ENCODE measurements around the gene SLCO3A1. TPM values are rescaled to one million over a fixed set of nuclear protein-coding genes. Genes with fewer than 3 reads are reported as not detected.
"Not testable (repeated sequence)": the region's sequence is repeated elsewhere in the genome, so short reads cannot be mapped to it uniquely, and the experiment has no call there.

The SLCO3A1 gene
- total RNA-seq, 1 donor from 2014 or later = 34.2 TPM

DNA sequence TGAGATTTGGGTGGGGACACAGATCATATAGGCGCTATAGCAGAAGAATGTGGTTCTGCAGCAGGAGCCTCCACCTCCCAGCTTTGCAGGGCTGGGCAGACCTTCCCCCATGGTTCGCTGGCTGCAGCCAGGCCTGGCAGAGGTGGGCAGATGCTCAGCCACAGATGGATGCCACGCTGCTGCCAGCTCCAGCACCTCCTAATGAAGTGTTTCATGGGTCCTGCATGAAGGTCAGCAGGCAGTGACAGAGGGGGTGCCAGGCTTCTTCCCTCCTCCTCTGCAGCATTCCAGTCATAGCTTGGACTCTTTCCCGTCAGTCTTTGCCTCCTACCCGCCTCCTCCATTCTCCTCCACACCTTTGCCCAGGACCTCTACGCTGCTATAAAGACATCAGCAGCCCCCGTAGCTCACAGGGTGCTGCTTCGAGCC lies 85.9 kb downstream of the SLCO3A1 start:
- no peak for DNase-seq (ENCODE audit: low spot score)

DNA sequence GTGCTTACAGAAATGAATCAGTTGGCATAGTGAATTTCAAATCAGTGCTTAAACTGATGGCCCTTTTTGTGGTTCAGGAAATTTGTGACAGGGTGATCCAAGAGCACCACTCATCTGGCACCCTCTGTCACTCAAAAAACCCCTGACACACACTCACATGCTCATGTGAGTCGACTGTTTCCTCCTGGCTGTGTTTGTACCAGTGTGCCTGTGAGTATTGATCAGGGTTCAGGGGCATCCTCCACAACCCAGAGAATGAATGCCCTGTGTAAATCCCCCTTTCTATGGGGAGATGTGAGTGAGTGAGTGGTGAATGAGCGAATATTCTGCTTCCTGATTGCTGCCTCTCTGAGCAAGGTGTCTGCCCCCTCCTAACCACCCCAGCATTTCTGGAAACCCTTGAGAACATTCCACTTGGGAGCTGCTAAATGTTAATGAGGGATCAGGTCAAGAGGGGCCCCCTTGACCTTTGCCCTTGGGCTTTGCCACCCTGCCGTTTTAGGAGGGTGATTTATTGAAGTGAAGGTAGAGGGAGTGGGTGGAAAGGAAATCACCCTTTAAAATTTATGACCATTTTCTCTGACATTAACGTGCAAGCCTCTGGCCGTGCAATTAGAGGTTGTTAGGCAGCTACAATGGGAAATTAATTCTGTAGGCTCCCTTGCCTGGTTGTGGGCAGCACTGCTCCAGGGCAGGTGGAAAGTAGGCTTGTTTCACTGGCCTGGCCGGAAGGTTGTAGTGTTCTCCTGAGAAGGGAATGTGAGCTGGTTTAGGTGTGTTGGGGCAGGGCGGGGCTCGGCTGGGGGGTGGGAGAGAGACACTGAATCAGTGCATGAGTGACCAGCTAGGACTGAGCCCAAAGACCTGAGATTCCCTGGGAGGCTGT lies 87.2 kb downstream of the SLCO3A1 start:
- DNase-seq (ENCODE audit: low spot score) = peak; percentile 41

DNA sequence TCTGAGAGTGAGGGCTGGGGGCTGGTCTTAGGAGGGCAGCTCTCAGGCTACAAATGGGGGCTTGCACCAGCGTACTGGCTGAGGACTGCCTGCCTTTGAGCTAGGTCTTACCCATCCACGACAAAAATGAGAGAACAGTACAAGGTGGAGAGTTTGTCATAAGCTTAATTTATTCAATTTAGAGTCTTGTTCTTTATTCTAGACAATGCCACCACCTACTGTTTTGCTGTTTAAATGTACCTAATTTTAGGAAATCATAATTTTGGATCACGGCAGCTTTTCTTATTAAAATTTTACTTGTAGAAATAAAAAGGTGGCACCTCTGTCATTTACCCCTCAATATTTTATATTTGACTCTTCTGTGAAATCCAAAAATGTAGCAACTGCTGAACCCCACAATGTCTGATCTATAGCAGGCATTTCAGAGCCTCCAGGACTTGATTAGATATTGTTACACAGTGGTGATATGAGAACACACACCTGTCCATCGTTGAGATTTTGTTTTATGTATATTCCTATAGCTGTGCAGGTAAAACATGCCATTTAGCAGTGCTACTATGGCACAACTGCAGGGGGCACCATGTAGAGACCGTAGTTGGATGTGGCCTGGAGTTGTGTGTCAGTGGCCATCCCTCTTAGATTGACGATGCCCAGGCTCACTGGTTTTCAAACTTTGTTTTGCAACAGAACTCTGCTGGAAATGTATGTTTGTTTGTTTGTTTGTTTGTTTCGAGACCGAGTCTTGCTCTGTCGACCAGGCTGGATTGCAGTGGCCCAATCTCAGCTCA lies 88.6 kb downstream of the SLCO3A1 start:
- no peak for DNase-seq (ENCODE audit: low spot score)

DNA sequence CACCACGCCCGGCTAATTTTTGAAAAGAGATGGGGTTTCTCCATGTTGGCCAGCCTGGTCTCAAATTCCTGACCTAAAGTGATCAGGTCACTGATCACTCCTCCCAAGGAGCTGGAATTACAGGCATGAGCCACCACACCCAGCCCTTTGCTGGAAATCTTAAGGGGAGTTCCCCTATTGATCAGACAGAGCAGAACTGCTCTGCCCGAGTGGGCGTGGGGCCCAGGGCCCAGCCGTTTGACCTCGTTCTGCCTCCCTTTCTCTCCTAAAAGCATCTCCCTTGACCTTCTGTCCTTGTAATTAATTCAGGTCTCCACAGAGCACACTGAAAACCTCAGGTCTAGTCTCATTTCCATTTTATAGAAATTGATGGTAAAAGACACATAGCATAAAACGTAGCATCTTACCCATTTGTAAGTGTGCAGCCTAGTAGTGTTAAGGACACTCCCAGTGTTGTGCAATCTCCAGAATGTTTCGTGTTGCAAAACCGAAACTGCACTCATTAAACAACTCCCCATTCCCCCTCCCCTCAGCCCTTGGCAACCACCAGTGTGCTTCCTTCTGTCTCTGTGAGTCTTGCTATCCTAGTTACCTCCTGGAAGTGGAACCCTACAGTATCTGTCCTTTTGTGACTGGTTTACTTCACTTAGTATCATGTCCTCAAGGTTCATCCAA lies 89.3 kb downstream of the SLCO3A1 start:
- peak; percentile 93 for DNase-seq (ENCODE audit: low spot score)

DNA sequence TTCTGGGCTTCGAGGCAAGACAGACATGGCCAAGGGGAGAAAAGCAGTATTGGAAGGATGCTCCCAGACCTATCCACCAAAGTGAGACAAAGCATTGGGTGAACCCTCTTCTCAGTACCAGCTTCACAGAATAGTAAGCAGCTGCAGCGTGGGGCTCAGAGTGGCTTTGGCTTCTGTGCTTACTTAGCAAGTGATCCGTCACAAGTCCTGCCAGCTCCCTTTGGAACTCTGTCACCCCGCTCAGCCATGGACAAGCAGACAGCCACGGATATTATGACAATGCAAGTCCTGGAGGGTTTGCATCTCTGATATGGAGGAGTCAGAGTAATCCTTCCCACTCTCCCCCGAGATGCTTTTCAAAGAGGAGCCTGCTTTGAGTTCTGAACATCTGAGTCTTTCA lies 90.8 kb downstream of the SLCO3A1 start:
- DNase-seq (ENCODE audit: low spot score) = no peak

DNA sequence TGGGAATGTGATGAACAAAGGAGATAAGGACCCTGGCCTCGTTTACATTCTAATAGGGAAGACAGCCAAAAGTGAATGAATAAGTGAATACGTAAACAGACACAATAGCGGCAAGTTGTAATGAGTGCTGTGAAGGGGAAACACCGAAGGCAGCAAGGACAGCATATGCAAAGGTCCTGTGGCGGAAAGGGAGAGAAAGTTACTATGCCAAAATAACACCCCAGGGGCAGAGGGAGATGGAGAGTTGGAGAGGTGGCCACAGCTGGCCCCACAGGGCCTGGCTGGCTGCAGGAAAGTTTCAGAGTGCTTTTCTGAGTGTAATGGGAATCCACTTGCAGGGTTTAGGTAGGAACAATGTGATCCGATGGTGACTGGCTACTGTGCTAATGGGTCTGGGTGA lies 91.9 kb downstream of the SLCO3A1 start:
- no peak for DNase-seq (ENCODE audit: low spot score)

DNA sequence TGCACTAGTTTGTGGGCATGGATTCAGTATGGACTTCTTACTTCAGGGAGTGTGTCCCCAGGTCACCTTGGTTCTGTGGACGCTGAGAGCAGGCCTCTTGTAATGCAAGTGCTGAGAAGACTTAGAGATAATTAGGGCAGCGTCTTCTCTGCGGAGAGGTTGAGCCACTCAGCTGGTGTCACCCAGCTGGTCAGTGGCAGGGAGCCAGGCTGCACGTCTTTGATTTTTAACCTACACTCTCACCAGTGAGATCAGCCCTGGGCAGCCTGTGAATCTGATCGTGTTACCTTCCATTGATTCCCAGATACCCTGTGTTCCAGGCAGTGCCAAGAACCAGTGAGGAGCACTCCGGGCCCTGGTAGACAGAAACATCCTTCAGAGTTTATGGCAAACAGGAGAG lies 92.6 kb downstream of the SLCO3A1 start:
- DNase-seq (ENCODE audit: low spot score) = peak; percentile 61

DNA sequence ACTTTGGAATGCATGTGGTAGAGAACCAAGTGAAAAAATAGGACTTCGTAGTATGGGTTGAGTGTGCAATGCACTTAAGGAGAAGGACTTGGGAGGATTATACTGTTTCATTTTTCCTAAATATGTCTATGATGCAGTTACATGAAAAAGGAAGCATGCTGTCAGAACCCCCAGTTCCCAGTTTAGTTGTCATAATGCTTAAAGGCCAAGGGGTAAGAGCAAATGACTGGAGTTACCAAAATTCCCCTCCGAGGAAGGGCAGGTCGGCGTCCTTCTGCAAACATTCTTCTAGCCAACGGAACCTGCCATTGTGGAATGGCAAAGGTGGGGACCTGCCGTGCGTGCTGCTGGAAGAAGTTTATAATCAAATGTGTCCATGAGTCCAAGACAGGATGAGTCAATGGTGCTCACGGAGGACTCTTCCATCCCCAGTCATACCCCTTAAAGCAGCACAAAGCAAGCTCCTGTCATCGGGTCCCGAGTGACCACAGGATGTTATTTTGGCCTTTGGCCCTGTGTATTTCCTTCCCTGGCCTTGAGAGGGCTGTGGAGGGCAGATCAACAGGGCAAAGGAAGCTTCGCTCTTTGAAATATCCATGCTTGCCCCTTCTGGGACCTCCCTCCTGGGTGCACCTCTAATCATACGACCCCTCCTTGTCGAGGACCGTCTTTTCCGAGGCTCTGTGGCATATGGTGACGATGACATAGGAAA lies 93.2 kb downstream of the SLCO3A1 start:
- no peak for DNase-seq (ENCODE audit: low spot score)

DNA sequence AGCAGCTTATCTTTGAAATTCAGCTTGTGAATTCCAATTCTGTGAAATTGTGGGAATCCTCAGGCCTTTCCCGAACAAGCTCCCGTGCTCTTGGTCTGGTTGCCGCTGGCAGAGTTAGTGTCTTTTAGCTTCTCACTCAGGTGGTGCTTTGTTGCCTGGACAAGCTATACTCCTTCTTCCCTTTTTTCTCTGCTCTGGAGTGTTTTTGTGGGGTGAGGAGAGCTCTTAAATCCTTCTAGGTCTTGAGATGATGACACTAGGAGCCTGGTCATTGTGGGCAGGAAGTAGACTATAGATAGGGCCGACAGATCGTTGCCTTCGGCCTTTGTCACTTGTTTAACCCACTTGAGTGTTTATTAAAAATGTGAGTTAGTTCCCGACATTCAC lies 93.8 kb downstream of the SLCO3A1 start:
- no peak for DNase-seq (ENCODE audit: low spot score)

DNA sequence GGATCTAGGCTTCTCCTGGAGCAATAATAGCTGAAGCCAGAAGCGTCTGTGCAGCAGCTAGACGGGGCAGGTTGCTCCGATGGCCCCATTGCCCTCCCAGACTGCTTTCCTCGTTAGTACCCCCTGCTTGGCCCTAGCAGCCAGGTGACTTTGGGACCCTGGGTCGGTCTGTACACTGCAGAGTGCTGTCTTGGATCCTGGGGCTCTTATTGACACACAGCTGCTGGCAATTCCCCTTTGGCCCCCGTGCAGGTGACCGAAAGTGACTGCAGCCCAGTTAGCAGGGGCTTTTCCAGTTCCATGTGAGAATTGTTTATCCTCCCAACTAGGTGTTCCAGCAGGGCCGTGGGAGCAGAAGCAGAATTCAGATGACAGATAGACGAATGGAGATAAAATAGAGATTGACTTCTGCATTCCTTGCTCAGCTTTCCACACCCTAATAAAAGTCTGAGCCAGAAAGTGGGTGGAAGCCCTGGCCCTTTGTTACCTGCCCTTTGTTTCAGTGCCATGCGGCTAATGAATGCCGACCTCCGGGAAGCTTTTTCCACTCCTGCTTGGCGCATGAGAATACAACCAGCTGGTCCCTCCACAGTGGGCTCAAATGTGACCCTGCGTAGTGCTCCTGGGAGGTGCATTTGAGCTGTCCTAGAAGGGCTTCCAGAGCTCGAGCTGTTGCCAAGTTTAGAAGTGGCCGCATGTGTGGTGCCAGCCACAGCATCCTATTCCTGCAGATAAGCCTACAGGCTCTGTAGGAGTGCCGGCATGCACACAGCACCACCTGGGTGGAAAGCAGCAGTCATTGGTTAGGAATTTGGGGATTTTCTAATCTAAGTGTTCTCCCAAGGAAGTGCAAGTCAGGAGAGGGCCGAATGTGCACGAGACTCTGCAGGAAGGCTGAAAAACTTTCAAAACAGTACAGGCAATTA lies 94.4 kb downstream of the SLCO3A1 start:
- DNase-seq (ENCODE audit: low spot score) = peak; percentile 54

DNA sequence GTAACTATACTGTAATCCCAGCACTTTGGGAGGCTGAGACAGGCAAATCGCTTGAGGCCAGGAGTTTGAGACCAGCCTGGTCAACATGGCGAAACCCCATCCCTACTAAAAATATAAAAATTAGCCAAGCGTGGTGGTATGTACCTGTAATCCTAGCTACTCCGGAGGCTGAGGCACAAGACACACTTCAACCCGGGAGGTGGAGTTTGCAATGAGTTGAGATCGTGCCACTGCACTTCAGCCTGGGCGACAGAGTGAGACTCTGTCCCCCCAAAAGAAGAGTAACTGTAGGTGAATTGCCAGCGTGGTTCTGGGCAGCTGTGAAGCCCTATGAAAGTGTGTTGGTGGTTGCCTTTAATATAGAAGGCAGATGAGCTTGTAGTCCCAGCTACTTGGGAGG lies 95.9 kb downstream of the SLCO3A1 start:
- DNase-seq (ENCODE audit: low spot score) = no peak

DNA sequence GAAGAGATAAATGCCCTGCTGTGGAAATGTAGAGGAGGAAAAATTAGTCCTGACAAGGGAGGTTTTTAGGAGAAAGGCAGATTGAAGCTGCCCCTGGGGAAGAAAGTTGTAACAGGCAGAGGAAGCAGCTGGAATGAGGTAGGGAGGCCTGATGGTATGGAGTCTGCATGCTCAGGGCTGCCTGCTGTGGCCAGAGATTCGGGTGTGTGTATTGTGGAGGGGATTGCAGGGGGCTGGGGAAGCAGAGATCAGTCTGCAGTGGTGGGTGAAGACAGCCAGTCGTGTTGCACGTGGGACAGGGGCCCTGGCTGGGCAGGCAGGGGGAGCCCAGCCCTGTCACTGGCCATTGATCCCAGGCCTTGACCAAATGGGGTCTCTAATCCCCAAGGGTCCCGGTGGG lies 96.5 kb downstream of the SLCO3A1 start:
- DNase-seq (ENCODE audit: low spot score) = no peak

DNA sequence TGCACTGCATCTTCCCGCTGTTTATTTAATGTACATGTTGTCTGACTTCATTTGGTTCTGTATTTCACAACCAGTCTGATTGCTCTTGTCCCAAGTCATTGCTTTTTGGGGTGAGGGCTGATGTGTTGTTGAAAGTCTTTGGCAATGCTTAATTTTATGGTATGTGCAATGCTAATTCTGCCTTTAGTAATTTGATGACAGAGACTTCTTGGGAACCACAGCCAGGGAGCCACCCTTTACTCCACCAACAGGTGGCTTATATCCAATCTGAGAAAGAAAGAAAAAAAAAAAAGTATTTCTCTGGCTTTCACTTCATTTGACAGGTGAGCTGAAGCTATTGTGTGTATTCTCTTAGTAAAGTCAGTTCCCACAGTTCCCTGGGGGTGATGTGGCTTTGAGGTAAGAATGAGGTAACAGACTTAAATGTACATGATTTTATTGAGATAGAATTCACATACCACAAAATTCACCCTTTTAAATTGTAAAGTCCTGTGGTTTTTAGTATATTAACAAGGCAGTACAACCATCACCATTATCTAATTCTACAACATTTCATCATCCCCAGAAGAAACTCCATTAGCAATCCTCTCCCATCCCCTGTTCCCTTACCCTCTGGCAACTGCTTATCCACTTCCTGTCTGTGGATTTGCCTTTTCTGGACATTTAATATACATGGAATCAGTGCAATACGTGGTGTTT lies 97.3 kb downstream of the SLCO3A1 start:
- DNase-seq (ENCODE audit: low spot score) = no peak

DNA sequence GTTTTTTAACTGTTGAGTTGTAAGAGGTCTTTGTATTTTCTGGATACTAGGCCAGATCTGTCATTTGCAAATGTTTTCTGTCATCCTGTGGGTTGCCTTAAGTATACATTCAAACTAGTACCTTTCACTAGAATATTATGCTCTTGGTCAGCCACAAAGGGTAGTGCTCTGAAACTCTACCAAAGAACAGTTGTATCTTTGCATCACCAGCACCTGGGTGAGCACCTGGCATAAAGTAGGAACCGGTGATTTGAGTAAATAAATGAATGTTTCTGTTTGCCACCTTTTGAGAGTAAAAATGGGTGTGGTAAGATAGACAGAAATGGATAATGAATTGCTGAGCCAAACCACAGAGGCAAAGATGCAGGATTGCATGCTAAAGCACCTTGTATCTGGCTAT lies 98.7 kb downstream of the SLCO3A1 start:
- no peak for DNase-seq (ENCODE audit: low spot score)

DNA sequence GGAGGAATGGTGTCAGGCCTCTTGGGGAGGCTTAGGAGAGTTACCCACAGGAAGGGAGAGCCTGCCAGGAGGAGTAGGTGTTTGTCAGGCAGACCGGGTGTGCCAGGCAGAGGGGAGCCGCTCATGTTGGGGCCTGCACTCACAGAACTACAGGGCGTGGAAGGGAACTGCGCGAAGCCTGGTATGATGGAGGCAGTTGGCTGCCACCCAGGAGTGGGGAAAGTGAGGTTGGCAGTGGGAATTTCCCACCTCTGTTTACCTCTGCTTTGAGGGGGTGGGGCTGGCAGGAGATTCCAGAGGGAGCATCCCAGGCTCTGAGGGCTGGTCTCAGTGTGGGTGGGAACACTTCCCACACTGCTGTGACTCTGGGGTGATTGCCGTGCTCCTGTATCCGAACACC lies 99.9 kb downstream of the SLCO3A1 start:
- no peak for DNase-seq (ENCODE audit: low spot score)

DNA sequence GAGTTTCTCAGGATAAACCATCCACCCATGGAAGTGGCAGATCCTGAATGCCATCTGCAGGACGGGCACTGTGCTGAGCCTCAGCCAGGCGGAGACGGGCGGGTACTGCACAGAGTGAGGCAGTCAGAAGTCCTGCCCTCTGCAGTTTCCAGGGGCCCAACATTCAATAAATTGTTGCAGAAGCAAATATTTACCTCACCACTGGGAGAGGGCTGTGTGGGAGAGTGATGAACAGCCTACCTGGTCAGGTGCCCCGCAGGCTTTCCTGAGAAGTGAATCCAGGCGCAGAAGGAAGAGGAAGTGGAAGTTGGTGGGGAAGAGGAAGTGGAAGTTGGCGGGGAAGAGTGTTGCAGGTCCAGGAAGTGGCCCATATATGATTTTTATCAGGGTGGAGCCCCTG lies 100.8 kb downstream of the SLCO3A1 start:
- peak; percentile 58 for DNase-seq (ENCODE audit: low spot score)

DNA sequence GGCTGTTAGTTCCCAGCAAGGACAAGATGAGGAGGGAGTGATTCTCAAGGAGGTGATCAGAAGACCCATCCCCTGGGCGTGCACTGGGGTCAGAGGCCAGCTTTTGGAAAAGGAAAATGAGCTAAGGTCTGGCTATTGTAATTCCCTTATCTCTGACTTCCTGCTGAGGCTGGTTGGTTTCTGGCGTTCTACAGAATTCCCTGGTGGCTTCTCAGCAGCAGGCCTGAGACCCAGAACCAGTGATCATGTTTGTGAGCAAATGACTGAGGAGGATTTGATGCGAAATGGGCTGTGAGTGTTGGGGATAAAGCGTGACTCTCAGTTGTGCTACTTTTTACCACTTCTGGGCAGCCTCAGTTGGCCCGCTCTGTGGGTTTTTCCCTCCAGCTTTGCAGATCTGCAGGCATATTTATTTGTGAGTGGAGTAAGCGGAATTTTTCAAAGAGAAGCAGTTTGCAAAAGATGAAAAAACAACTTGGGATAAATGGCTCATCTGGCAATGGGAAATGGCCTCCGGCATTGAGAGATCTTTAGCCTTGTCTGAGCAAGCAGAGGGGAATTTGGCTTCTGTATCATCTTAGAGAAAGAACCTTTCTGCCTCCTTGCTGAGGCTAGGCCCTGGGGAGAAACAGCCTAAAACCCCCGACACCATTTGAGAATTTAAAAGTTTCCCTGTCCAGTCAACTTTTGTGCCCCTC lies 102.7 kb downstream of the SLCO3A1 start:
- DNase-seq (ENCODE audit: low spot score) = no peak

DNA sequence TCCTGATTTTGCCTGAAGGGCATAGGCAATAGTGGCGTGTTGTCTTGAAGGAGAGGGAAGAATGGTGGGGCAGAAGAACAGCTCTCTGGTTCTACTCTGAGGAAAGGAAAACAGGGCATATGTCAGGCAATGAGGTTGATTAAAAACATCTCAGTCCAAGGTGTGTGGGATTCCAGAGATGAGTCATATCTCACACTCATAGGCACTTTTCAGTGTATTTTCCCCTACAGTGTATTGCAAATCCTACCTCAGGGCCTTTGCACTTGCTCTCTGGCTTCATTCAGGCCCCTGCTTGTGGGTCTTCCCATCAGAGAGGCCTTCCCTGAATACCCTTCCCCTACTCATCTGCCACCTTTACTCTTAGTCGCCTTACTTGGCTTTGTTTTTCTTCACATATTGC lies 107.8 kb downstream of the SLCO3A1 start:
- no peak for DNase-seq (ENCODE audit: low spot score)

DNA sequence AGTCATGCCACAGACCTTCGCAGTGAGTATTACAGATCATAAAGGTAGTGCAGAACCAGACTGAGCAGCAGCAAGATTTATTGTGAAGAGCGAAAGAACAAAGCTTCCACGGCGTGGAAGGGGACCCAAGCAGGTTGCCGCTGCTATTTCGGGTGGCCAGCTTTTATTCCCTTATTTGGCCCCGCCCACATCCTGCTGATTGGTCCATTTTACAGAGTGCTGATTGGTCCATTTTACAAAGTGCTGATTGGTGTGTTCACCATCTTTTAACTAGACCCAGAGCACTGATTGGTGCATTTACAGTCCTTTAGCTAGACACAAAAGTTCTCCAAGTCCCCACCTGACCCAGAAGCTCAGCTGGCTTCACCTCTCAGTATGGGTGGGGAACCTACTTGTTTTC lies 110.2 kb downstream of the SLCO3A1 start:
- DNase-seq (ENCODE audit: low spot score) = not testable (repeated sequence)
